GM18873 (cell line): ENCODE measurements around the gene TAF6L.
"Not testable (repeated sequence)": the region's sequence is repeated elsewhere in the genome, so short reads cannot be mapped to it uniquely, and the experiment has no call there.

ENCODE experiments used
- ATAC-seq: cut with Tn5 transposase; IDR thresholded peaks from one replicate; pipeline ENCODE4 v1.9.1; 2021; ENCODE audit warnings: mild to moderate bottlenecking, moderate library complexity, moderate number of reproducible peaks; ENCODE audit not compliant: unreplicated experiment, low FRiP score

The TAF6L gene

GRCh38 chr11:62771144-62772021, at the start of gene TAF6L:
TAF6L (plus strand) TSS chr11:62771396; CDS start chr11:62775784, 4,388 bp downstream.
- ATAC-seq = peak; percentile 67

GRCh38 chr11:62721994-62722393, 49.2 kb upstream of the TAF6L start:
- no peak for ATAC-seq

GRCh38 chr11:62724171-62724570, 47.0 kb upstream of the TAF6L start:
- ATAC-seq = no peak

DNA sequence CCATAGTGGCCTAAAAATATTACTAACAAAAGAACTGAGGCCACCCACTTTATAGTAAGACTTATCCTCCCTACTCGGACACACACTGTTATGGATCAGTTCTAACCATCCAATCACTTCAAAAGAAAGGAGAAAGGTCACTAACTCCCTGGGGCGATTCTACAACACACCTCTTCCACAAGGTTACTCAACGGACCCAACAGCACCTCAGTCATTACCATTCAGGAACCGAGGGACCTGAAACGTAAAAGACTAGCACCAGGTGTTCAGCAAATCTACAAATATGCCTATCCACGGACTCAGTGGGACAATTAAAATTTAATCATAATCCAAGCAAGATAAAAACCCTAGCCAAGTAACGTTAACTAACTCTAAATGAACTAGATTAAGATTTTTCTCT, 45.5 kb upstream of the TAF6L start:
- no peak for ATAC-seq

- peak; percentile 2 for ATAC-seq
Measured at GRCh38 chr11:62726156-62726914, 44.9 kb upstream of the TAF6L start.

DNA sequence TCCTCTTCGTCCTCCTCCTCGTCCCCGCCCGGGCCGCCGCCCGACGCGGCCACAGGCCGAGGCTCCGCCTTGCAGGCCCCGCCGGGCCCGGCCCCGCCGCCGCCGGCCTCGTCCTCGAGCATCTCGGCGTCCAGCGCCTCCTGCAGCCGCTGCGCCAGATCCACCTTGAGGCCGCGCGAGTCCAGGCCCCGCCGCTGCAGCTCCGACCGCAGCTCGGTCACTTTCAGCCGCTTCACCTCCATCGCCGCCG, 44.4 kb upstream of the TAF6L start:
- ATAC-seq = no peak

GRCh38 chr11:62727165-62727871, 43.9 kb upstream of the TAF6L start, which contains the start of gene HNRNPUL2:
HNRNPUL2 (minus strand) TSS chr11:62727457; CDS start chr11:62727156, 301 bp downstream.
- peak; percentile 63 for ATAC-seq

GRCh38 chr11:62727872-62728170, 43.4 kb upstream of the TAF6L start:
- ATAC-seq = peak; percentile 41

GRCh38 chr11:62728171-62728988, 42.8 kb upstream of the TAF6L start, which contains the start of gene TTC9C:
TTC9C (plus strand) TSS chr11:62728486; CDS start chr11:62728849, 363 bp downstream.
- peak; percentile 12 for ATAC-seq

DNA sequence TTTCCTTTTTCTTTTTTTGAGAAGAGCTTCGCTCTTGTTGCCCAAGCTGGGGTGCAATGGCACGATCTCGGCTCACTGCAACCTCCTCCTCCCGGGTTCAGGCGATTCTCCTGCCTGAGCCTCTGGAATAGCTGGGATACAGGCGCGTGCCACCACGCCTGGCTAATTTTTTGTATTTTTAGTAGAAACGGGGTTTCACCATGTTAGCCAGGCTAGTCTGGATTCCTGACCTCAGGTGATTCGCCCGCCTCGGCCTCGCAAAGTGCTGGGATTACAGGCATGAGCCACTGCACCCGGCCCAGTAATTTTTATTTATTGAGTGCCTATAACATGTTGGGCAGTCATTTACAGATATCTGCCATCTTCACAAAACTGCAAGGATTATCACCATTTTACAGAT, 41.1 kb upstream of the TAF6L start:
- not testable (repeated sequence) for ATAC-seq

- no peak for ATAC-seq
Measured at GRCh38 chr11:62732830-62733229, 38.4 kb upstream of the TAF6L start.

DNA sequence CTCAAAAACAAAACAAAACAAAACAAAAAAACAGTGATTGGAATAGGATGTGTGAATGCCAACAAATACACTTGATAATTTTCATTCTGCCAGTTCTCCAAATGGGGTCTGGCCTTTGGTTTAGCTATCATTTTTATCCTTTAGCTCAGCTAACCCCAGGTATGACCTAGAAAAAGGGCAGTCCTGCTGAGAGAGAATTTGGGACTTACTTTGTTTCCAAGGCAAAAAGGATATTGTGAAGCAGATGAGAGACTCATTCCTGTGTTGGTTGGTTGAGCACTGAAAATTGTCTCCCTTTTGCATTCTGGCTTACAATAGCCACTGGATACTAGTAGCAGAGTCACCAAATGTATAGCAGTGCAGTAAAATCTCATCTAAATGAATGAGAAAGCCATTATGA, 34.0 kb upstream of the TAF6L start:
- no peak for ATAC-seq

- ATAC-seq = no peak
Measured at GRCh38 chr11:62747475-62748160, 23.6 kb upstream of the TAF6L start.

DNA sequence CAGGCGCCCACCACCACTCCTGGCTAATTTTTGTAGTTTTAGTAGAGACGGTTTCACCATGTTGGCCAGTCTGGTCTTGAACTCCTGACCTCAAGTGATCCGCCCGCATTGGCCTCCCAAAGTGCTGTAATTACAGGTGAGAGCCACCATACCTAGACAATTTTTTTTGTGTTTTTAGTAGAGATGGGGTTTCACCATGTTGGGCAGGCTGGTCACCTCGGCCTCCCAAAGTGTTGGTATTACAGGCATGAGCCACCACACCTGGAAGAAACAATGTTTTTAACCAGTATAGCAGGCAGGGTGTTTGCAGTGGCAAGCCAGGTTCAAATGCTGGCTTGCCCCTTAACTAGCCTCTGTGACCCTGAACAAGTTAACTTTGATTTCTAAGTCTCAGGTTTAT, 21.3 kb upstream of the TAF6L start:
- not testable (repeated sequence) for ATAC-seq

DNA sequence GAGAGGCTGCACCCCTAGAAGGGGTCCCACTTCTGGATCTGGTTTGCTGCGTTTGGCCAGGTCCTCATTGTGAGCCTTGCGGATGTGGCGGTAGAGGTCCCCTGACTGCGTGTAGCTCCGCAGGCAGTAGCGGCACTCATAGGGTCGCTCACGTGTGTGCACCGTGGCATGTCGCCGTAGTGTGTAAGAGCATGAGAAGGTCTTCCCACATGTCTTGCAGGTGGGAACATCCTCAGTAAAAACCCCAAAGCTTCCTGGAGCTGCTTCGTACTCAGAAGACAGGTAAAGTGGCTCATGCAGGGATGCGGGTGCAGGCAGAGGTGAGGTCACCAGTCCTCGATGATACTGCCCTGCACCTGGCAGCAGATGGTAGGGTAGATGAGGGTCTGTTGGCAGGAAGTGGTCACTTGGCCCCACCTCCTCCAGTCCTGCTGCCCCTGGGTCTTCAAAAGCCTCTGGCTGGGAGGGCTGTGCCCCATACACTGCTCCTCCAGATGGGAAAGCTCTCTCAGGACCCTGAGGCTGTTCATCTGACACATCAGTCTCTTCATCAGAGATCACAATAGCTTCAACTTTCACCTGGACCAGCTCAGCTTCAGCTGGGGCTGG, 18.9 kb upstream of the TAF6L start:
- ATAC-seq = no peak

GRCh38 chr11:62752994-62753735, 18.0 kb upstream of the TAF6L start:
- ATAC-seq = no peak

DNA sequence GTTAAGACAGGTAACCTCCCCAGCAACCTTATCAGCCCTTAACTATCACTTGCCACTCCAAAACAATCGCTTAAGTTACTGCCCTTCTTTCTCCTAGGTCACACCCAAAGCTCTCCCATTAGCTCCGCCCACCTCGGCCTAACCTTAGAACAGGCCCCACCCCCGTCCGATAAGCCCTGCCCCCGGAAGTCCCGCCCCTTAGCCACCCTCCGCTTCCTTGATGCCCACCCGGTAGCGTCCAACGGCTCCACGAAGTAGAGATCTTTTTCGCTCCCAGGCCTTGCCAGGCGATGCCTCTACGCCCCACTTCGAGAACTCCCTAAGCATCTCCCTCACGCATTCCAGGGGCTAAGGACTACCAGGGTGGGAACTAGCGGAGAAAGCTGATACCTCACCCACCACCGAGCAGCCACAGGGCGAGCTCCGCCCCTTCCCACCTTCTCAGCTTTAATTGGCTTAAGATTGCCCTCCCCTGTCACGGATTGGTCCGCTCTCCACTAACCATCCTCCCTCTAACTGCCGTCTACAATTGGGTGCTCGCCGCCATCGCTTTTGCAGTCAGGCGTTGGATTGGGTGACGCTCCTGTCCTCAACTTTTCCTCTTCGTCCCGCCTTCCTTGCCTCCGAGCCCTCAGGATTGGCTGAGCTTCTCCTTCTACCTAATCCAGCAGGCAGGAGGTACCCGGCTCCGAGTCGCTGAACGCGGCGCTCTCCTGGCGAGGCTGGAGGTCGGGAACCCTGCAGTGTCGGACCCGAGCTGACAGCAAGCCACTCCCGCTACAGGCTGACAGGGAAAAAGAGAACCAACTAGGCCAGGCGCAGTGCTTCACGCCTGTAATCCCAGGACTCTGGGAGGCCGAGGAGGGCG, 17.2 kb upstream of the TAF6L start, which contains the start of gene ZBTB3:
Gene ZBTB3, minus strand, starts transcription at position 425 of the 868 bp plus-strand sequence. CDS start 496 bp downstream, outside the sequence.
- peak; percentile 94 for ATAC-seq
